H1 (cell line): ENCODE measurements around the gene OGDH. TPM values are rescaled to one million over a fixed set of nuclear protein-coding genes. Genes with fewer than 3 reads are reported as not detected.

ENCODE experiments used
- CTCF ChIA-PET: fragments of 300-600 bp; sonication (Branson Sonifier 250); formaldehyde crosslinking; loops from one replicate; lab custom pipeline; 2021; ENCODE audit not compliant: partially characterized antibody; lab: Charles Lee
- POLR2A ChIA-PET: fragments of 300-600 bp; sonication (Branson Sonifier 250); formaldehyde crosslinking; loops from one replicate; lab custom pipeline; 2021; ENCODE audit warnings: inconsistent platforms; ENCODE audit not compliant: partially characterized antibody; lab: Charles Lee
- DNase-seq, 2 experiments: peaks; one replicate each; pipeline versions ENCODE4 v3.0.0 to v3.0.0-alpha.2; 2010 to 2022; ENCODE audit warnings: low spot score in 2 of 2, low read depth in 1 of 2, mixed read lengths in 1 of 2
- FAIRE-seq: peaks from 2 replicates; lab custom pipeline; 2011; peaks lifted over from hg19 to GRCh38; lab: Jason Lieb, UNC
- H2AFZ ChIP-seq: 2 replicates; pipeline ENCODE4 v1.8.1; 2012; ENCODE audit warnings: low read length, inconsistent platforms
- H2AK5ac ChIP-seq: 2 replicates; pipeline ENCODE4 v1.6.1; 2013; ENCODE audit warnings: low read depth, low read length
- H2BK120ac ChIP-seq: replicated peaks from 2 replicates; pipeline ENCODE3; 2013; ENCODE audit warnings: low read depth, low read length, inconsistent platforms
- H2BK12ac ChIP-seq: 2 replicates; pipeline ENCODE4 v1.6.1; 2013; ENCODE audit warnings: low read depth, low read length
- H2BK15ac ChIP-seq: 2 replicates; pipeline ENCODE4 v1.6.1; 2013; ENCODE audit warnings: low read length
- H2BK20ac ChIP-seq: 2 replicates; pipeline ENCODE4 v1.6.1; 2013; ENCODE audit warnings: low read length
- H2BK5ac ChIP-seq: 2 replicates; pipeline ENCODE4 v1.6.1; 2013; ENCODE audit warnings: low read depth, low read length
- H3K14ac ChIP-seq: 2 replicates; pipeline ENCODE4 v1.6.1; 2013; ENCODE audit warnings: inconsistent platforms; ENCODE audit not compliant: insufficient read length
- H3K18ac ChIP-seq: 2 replicates; pipeline ENCODE4 v1.6.1; 2013; ENCODE audit warnings: low read length; ENCODE audit errors: extremely low read depth
- H3K23ac ChIP-seq: 2 replicates; pipeline ENCODE4 v1.6.1; 2013; ENCODE audit warnings: inconsistent platforms; ENCODE audit not compliant: insufficient read length
- H3K23me2 ChIP-seq: 2 replicates; pipeline ENCODE4 v1.6.1; 2013; ENCODE audit warnings: low read depth, low read length
- H3K27ac ChIP-seq: 2 replicates; pipeline ENCODE4 v1.6.1; 2011; ENCODE audit warnings: low read depth, low read length, inconsistent platforms
- H3K27me3 ChIP-seq, 4 experiments: replicated peaks in 1 of 4; 1 replicate in 1 of 4; 2 replicates in 3 of 4; pipeline versions ENCODE4 v1.6.1 to v1.8.1; 2011 to 2013; ENCODE audit warnings: low read length in 3 of 4, mild to moderate bottlenecking in 3 of 4, inconsistent platforms in 2 of 4, mixed read lengths in 2 of 4, moderate library complexity in 1 of 4; ENCODE audit not compliant: control insufficient read depth in 3 of 4, insufficient read depth in 3 of 4; ENCODE audit errors: extremely low read depth in 1 of 4
- H3K36me3 ChIP-seq, 4 experiments: 2 replicates each; pipeline versions ENCODE4 v1.6.1 to v1.8.1; 2011 to 2013; ENCODE audit warnings: mild to moderate bottlenecking in 4 of 4, low read length in 3 of 4, moderate library complexity in 2 of 4, control low read depth in 1 of 4, inconsistent platforms in 1 of 4; ENCODE audit not compliant: insufficient read depth in 4 of 4, control insufficient read depth in 2 of 4
- H3K4ac ChIP-seq: replicated peaks from 2 replicates; pipeline ENCODE3; 2013; ENCODE audit warnings: low read length, low read depth, mixed read lengths, inconsistent platforms; ENCODE audit not compliant: insufficient read length
- H3K4me1 ChIP-seq, 4 experiments: replicated peaks in 1 of 4; 1 replicate in 1 of 4; 2 replicates in 3 of 4; pipeline versions ENCODE4 v1.6.1 to v1.8.1; 2011 to 2013; ENCODE audit warnings: low read length in 3 of 4, inconsistent platforms in 2 of 4, mixed read lengths in 1 of 4; ENCODE audit not compliant: insufficient read depth in 4 of 4, control insufficient read depth in 3 of 4
- H3K4me2 ChIP-seq, 2 experiments: 2 replicates each; pipeline versions ENCODE4 v1.6.1 to v1.8.1; 2011 to 2013; ENCODE audit warnings: low read depth in 2 of 2, low read length in 2 of 2, control low read depth in 1 of 2, inconsistent platforms in 1 of 2, mild to moderate bottlenecking in 1 of 2; ENCODE audit not compliant: insufficient read depth in 1 of 2
- H3K4me3 ChIP-seq, 4 experiments: fragments of 200-600, 300-600 bp in 1 of 4; sonication (generic), shearing (Covaris generic), sonication (Bioruptor Twin) in 1 of 4; 2 replicates each; pipeline versions ENCODE4 v1.5.1 to v1.8.1; 2011 to 2016; ENCODE audit warnings: low read length in 4 of 4, low read depth in 3 of 4, control low read depth in 2 of 4, inconsistent platforms in 2 of 4, mild to moderate bottlenecking in 2 of 4, mixed read lengths in 1 of 4, moderate library complexity in 1 of 4; ENCODE audit not compliant: insufficient read depth in 2 of 4; ENCODE audit errors: extremely low read depth in 1 of 4
- H3K56ac ChIP-seq: replicated peaks from 2 replicates; pipeline ENCODE3; 2013; ENCODE audit warnings: low read depth, mild to moderate bottlenecking, mixed read lengths, low read length, inconsistent platforms; ENCODE audit not compliant: insufficient read length
- H3K79me1 ChIP-seq: 2 replicates; pipeline ENCODE4 v1.6.1; 2013; ENCODE audit warnings: low read depth, low read length, control low read depth
- H3K79me2 ChIP-seq, 2 experiments: 2 replicates each; pipeline versions ENCODE4 v1.6.1 to v1.8.1; 2012 to 2013; ENCODE audit warnings: low read length in 2 of 2, mild to moderate bottlenecking in 2 of 2, inconsistent platforms in 1 of 2; ENCODE audit not compliant: insufficient read depth in 2 of 2, control insufficient read depth in 1 of 2
- H3K9ac ChIP-seq, 4 experiments: replicated peaks in 1 of 4; 1 replicate in 1 of 4; 2 replicates in 3 of 4; pipeline versions ENCODE4 v1.6.1 to v1.8.1; 2011 to 2013; ENCODE audit warnings: low read depth in 3 of 4, low read length in 3 of 4, control low read depth in 2 of 4, mild to moderate bottlenecking in 2 of 4, moderate library complexity in 2 of 4, inconsistent platforms in 1 of 4; ENCODE audit errors: extremely low read depth in 1 of 4
- H3K9me3 ChIP-seq, 2 experiments: 2 replicates each; pipeline versions ENCODE4 v1.6.1 to v1.8.1; 2012 to 2013; ENCODE audit warnings: mild to moderate bottlenecking in 2 of 2, moderate library complexity in 2 of 2, control low read depth in 1 of 2, inconsistent platforms in 1 of 2, low read depth in 1 of 2, low read length in 1 of 2, mixed read lengths in 1 of 2; ENCODE audit not compliant: insufficient read depth in 2 of 2
- H4K20me1 ChIP-seq, 2 experiments: replicated peaks in 1 of 2; 2 replicates each; pipeline versions ENCODE3 to v1.8.1; 2011 to 2013; ENCODE audit warnings: inconsistent platforms in 2 of 2, low read length in 2 of 2, mild to moderate bottlenecking in 1 of 2; ENCODE audit not compliant: insufficient read depth in 2 of 2, control insufficient read depth in 1 of 2
- H4K5ac ChIP-seq: 2 replicates; pipeline ENCODE4 v1.6.1; 2013; ENCODE audit warnings: low read length, low read depth, mixed read lengths, inconsistent platforms; ENCODE audit not compliant: insufficient read length
- H4K8ac ChIP-seq: 2 replicates; pipeline ENCODE4 v1.8.0; 2013; ENCODE audit warnings: mild to moderate bottlenecking, moderate library complexity, low read length, inconsistent platforms; ENCODE audit not compliant: insufficient read depth; ENCODE audit errors: extremely low read depth
- H4K91ac ChIP-seq: replicated peaks from 2 replicates; pipeline ENCODE3; 2013; ENCODE audit warnings: low read length, mixed read lengths, inconsistent platforms; ENCODE audit not compliant: insufficient read length
- ATF2 ChIP-seq: IDR thresholded peaks from 2 replicates; pipeline ENCODE4 v1.6.1; 2012; ENCODE audit warnings: low read length, inconsistent platforms
- WGBS, 2 experiments: shearing (Covaris generic) in 1 of 2; methylation state at CpG; one replicate each; pipeline versions ENCODE4 v1.1.6 to v1.1.7; 2013 to 2015; ENCODE audit warnings: low lambda C conversion rate in 2 of 2, mixed read lengths in 2 of 2, inconsistent platforms in 1 of 2, low coverage in 1 of 2, missing lambda C conversion rate in 1 of 2; ENCODE audit not compliant: insufficient replicate concordance in 2 of 2, insufficient coverage in 1 of 2, insufficient read length in 1 of 2; ENCODE audit errors: extremely low coverage in 1 of 2, missing lambda C conversion rate in 1 of 2; 5-methylcytosine and 5-hydroxymethylcytosine counted together
- polyA plus RNA-seq, 7 experiments: library from polyadenylated mRNA; depleted of rRNA in 3 of 7; stranded (reverse) in 5 of 7; unstranded in 2 of 7; fragments of >200 nt in 5 of 7; fragments of 200-250 nt in 2 of 7; gene quantifications; 1 replicate in 5 of 7; 2 replicates in 1 of 7; 4 replicates in 1 of 7; pipeline versions ENCODE4 v1.2.1 to v1.2.3, GENCODE V29; 2011 to 2013; ENCODE audit warnings: missing spikeins in 2 of 7, mixed read lengths in 2 of 7
- total RNA-seq: library from RNA; stranded (reverse); fragmentation: NEBNext Ultra II Directional; extraction: Animal tissue kit (Norgen Biotek cat#: 25700); gene quantifications from 2 replicates; pipeline ENCODE4 v1.2.1, GENCODE V29; 2021

OGDH gene
- total and polyA plus RNA-seq, 2 of the 8 experiments (the other 6 are each of a cell fraction or from before 2014, with no cell fraction given), result 71.6 to 91.6 TPM

- H3K9me3 ChIP-seq, result no peaks in the 10 kb centered on the region
- no peak overlapping the region for H2BK5ac ChIP-seq
- no peak overlapping the region for H2AFZ ChIP-seq
- WGBS, 2 experiments, result 92% methylated on average over 15 of the region's 16 CpGs; no CpG with 5 or more reads in 1 of the 2 experiments
- no peak for TF ChIP-seq ATF2
- TF ChIP-seq, all 59 proteins: peak for 0
- Histone ChIP-seq H2BK15ac (no peak overlapping the region), H4K5ac (no peak overlapping the region), H3K4me3 (no peak overlapping the region), H3K9ac (no peak overlapping the region), H3K4ac (no peak overlapping the region), H4K91ac (no peak overlapping the region), H3K4me1 (no peaks in the 10 kb centered on the region; a peak in 1 of 7 replicates), H3K36me3 (peaks cover 36 to 57% (median 51%) of the 10 kb centered on the region in 4 experiments), H3K27me3 (no peaks in the 10 kb centered on the region), H4K20me1 (peaks cover 2 to 31% of the 10 kb centered on the region in 2 experiments), H3K23ac (no peak overlapping the region), H2BK12ac (no peak overlapping the region), H2AK5ac (no peak overlapping the region), H2BK20ac (no peak overlapping the region), H3K4me2 (no peak overlapping the region), H3K79me2 (no peaks in the 10 kb centered on the region; a peak in 1 of 4 replicates), H3K14ac (no peak overlapping the region), H4K8ac (no peak overlapping the region), H3K23me2 (no peaks in the 10 kb centered on the region), H3K27ac (no peak overlapping the region), H3K56ac (no peak overlapping the region), H3K79me1 (no peaks in the 10 kb centered on the region), H2BK120ac (no peak overlapping the region), H3K18ac (no peak overlapping the region)
- FAIRE-seq (no peak), DNase-seq (no peak)
- ChIA-PET CTCF (interaction anchor here (0.7 to 10.2 kb wide), 35 partner anchors 7 to 421 kb away, joined by 3 to 98 read pairs (median 4); partner anchors contain the start of genes DDX56, NPC1L1 and NUDCD3), POLR2A (interaction anchor here (0.6 to 8.3 kb wide), 15 partner anchors 6 to 408 kb away, joined by 3 to 89 read pairs (median 4); partner anchors contain the start of genes DDX56, NUDCD3 and TMED4)
Observed at GRCh38 chr7:44565795-44566559, 40.5 kb upstream of the OGDH start.
